Activated CD8-positive, alpha-beta memory T cell treated with anti-CD3 and anti-CD28 coated beads, Interleukin-2, amount 50 U/mL, for 4 hours (primary cell): ENCODE measurements around the gene BCL11B.
A peak's percentile ranks its signal among the peaks of the same experiment; 100 is the strongest.
"Not testable (repeated sequence)": the region's sequence is repeated elsewhere in the genome, so short reads cannot be mapped to it uniquely, and the experiment has no call there.

Experiments
- DNase-seq: peaks from one replicate; pipeline ENCODE4 v3.0.0-alpha.2; 2020

Gene BCL11B

DNA sequence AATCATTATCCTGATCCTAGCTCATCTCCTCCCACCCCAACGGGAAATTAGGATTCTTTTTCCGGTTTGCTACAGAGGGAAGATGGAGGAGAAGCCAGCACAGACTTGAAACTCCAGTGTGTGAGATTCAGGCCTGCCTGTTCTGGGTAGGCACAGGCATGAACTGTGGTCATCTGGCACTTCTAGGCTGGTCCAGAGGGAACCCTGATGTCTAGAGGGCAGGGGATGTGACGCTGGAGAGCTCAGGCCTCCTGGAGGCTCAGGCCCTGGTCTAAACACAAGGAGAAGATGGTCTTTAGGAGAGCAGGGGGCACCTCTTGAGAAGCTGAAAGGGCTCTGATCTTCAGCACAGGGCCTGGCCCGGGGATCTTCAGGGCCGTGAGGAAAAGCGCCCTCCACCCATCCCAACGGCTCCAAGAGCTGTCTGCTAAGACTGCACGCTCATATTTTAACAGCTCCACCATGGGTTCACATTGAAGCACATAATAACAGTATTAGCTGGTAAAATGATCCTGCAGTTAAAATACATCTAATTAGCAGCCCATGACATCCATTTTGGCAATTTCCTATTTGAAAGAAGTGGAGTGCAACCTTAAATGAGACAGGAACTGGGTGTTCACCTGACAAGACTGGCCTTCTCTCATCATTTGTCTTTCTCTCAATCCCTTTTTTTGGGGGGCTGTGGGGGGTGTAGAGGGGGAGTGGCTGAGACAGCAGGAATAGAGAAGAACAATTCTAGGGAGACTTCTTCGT is 35.4 kb downstream of the BCL11B start:
- no peak for DNase-seq

DNA sequence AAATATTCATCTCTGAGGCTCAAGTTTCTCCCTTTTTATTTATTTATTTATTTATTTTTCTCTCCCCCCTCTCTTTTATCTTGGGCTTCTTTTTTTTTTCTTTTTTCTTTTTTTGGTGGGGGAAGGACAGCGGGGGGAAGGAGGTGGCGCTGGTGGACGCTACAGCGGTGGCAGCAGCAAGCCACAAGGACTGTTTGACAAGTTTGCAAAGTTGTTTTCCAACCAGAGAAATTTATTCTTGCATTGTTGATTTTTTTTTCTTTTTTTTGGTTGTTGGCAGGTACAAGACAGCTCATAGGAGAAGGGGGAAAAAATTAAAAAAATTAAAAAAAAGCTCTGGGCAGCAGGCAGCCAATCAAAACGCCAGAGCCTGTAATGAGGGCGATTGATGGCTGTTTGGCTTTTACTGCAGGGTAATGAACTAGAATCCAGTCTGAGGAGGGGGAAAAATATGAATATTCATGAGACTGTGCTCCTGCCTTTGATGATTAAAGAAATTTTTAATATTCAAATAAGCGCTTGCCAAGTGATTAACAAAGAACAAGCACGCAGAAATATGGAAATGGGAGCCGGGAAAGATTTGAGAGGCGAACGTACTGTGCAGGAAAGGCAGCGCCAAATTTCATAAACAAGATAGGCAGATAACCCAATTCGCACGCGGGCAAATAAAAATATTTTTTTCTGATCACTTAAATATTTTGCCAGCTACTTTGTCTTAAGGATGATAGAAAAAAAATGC is 36.2 kb downstream of the BCL11B start:
- DNase-seq: no peak

DNA sequence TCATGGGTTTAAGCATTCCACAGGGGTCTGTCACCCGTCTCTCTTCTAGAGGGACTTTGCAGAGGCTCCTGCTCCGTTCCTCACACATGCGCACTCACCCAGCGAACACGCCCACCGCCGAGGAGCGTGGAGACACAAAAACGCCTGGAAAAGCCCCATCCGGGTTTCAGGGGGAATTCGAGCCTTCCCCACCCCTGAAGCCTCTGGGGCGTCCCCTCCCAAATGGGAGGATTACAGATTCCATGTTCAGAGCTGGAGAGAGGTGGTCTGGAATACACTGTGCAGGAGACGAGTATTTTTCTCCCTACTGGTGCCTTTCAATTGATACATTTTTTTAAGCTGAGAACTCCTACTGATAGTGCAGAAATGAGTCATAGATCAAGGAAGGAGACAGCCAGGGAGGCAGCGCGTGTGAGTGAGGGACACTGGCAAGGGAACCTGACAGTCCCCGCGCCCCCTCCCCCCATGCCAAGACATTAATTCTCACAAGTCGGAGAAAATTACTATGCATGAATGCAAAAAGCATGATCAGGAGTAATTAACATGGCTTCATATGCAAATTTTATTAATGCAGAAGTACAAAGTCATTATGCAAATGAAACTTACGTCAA is 36.9 kb downstream of the BCL11B start:
- DNase-seq: peak; percentile 79

DNA sequence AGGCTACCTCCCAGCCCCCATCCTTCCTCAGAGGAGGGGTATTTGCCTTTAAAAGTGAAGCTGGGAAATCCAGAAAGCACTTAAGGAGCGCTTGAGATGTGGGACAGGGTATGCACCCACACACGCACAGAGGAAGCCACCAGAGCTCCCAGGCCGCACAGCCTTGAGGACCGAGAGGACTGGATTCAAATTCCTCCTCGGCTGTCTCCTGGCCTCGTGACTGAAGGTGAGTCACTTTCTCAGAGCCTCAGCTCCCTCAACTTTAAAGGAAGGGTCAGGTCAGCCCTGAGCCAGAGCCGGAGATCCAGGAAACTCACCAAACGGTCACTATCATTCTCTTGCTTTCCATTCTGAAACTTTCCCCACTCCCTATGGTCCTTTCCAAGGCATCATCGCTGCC is 37.6 kb downstream of the BCL11B start:
- DNase-seq: no peak

DNA sequence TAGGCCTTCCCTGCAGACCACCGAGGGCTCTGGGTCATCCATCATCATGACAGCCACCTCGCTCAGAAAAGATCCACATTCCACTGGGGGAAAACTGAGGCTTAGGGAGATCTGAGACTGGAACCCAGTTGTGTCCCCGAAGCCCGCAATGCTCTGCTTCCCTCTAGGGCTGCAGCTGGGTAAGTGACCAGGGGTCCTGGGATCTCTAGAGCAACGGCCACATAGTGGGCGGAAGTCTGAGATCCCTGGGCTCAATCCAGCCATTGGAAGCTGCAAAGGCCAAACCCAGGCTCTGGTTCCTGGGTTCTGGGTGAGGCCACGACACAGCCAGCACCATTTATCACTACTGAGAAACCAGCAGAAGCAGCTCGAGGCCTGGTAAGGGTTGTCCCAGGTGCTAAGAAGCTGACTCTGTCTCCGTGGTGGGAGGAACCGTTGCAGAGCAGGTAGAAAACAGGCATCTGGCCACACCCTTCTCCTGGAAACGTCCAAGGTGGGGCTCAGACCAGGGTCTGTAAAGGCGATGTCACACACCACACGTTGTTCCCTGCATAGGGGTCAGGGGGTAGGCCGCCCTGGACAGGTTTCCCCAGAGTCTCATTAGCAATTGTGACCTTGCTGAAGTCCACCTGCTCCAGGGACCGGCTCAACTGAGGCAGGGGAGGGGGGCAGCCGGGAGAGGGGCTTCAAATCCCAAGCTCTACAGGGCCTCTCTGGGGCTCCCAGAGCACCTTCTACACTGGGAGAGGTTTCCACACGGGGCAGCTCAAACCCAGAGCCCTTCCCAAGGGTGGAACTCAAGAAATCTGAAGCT is 38.6 kb downstream of the BCL11B start:
- DNase-seq: no peak

DNA sequence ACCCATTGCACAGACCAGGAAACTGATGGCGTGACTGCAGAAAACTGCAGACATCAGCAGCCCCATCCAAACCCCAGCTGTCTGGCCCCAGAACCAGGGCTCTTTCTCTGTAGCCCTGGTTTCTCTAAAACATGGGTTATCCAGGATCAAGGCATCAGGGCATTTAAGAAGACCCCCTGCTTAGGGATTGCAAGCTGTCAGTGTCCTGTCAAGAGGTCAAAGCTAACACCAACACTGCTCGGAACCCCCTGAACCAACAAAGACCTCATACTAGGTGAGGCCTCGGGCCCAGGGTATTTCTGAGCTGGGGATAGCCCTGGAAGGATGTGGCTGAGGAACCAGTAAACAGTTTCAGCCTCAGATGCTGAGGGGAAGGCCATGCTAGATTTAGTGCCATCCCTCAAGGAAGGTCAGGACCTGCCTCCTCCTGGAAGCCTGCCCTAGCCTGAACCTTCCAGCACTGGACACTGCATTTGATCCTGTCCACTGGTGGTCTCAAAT is 39.2 kb downstream of the BCL11B start:
- DNase-seq: no peak

DNA sequence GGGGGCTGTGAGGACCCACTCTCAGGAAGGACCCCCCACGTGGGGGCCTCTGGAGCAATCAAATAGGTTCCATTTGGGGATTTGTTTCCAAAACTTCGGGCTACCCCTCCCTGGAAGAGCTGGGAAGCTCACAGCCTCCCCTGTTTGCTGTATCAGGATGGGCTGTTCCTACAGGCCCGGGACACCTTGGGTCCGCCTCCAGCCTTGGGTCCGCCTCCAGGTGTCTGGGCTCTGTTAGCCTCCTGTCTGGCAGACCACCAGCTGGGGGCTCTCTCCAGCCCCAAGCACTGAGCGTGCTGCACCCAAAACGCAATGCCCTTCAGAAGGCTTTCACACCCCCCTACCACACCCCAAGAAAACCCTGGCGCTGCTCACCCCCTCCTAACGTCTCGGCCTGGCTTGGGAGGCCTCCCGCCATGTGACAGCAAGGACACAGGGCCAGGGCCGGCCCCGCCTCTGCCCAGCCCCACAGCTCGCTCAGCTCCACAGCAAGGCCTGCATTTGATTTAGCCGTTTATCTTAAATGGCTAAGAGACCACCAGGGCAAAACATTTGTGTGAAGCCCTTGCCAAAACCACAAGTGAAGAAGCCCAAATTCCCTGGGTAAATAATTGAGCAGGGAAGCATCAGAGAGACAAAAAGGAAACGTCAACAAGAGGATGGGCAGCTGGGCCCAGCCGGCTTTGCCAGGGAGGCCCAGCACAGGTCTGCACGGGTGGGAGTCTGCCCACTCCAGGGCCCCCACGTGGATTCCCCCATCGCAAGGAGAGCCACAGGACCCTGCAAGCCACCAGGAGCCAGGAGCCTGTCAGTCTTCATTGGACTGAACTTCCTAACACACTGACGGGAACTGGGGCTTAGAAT is 39.9 kb downstream of the BCL11B start:
- no peak for DNase-seq

DNA sequence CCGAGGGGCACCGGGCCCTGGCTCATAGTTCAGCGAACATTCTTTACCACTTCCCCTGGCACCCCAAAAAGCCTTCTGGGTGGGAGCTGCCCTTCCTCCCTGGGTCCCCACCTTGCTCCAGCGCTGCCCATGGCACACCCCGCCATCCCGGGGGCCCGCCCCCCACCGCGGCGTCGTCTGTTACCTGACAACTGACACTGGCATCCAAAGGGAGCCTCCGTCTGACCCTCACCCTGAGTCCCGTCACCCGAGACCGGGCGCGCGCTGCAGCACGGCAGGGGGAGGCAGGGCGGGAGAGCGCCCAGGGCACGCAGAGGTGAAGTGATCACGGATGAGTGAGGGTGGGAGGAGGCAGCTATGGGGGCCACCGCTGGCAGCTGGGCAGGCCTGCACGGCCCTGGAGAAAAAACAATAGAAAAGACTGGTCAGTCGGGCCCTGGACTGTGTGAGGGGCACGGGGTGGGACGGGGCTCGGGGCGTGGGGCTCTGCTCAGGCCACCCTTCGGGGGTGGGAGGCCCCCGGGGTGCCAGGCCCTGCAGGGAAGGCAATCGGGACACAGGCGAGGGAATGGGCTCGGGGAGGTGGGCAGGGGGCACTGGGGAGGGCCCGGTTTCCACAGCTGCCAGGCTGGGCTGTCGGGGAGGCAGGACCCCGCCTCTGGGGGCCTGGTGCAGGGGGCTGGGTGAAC is 40.7 kb downstream of the BCL11B start:
- no peak for DNase-seq

DNA sequence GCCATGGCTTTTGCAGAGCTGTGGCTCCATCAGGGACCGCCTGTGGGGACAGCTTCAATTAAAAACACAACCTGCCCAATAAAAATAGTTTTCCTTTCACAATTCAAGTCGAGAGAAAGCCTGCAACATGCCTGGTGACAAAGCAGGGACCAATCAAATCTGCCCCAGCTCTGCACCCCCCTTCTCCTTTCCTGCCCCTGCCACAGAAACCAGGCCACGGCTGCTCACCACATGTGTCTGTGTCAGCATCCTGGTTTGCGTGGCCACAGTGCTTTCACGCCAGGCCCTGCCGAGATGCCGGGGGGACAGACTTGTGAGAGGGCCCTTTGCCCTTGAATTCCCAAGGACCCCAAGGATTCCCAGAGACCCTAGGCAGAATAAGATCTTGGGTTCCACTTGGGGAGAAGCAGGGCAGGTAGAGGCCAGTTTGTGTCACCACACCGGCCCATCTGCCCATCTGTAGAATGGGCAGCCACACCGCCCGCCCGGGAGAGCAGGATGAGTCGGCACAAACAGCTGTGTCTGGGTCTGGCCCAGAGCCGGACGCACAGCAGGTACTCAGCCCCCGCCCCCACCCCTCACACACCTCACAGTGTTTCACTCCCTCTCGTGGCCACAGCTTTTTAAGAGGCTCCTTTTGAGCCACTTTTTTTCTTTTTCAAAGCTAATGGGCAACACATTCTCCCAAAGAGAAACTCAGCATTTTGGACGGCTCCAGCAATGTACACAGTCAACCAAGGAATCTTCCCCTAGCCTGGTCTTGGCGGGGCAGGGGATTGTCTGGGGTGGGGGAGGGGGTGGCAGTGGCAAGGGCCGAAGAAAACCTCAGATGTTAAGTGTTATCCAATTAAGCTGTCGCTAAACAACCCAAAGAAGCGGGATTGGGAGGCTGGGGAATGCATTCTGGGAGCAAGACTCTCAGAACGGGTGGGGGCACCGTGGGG is 41.5 kb downstream of the BCL11B start:
- peak; percentile 78 for DNase-seq

DNA sequence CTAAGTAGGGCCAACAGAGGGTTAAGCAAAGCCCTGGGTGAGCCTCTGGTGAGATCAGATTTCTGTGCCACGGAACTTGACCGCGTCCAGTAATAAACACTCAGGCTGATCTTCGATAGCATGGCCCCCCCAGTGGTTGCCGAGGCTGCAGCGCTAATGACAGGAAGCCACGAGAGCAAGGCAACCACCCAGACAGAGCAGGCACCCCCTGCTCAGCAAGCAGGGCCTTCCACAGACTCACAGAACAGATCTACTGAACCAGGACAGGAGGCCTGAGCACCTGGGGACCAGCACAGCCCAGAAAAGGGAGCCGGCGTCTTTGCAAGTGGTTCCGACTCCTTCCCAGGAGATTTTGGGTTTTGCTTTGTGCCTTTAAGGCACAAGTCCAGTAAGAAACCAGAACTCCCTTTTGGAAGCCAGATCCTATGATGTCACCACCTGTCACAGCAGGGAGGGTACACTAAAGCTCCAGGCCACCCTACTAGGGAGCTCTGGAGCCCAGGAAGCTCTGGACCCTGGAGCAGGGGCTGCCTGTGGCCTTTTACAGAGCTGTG is 42.3 kb downstream of the BCL11B start:
- no peak for DNase-seq

DNA sequence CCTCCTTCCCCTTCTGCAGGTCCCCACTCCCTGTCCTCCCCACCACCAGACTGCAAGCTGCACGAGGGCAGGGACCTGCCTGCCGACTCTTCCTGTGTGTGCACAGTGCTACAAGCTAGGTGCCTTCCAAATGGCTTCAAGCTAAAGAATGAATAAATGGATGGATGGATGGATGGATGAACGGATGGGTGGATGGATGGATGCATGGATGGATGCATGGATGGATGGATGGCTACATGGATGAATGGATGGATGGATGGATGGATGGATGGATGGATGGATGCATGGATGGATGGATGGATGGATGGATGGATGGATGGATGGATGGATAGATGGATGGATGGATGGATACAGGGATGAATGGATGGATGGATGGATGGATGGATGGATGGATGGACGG is 43.2 kb downstream of the BCL11B start:
- not testable (repeated sequence) for DNase-seq

DNA sequence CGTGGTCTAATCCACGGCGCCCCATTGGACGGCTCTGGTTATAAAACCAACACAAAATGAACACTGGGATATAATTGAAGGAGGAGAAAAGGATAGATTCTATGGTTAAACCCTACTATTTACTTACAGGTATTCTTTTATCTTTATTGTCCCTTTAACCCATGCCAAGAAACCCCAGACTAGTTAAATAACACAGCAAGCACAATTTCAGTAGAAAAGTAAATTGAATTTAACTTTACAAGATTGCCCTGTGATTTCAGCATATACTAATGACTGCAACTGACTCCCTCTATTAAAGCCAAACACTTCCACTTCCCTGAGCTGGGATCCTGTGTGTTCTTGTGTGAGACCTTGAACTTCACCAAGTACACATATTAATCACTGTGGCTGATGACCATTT is 45.3 kb downstream of the BCL11B start:
- no peak for DNase-seq

DNA sequence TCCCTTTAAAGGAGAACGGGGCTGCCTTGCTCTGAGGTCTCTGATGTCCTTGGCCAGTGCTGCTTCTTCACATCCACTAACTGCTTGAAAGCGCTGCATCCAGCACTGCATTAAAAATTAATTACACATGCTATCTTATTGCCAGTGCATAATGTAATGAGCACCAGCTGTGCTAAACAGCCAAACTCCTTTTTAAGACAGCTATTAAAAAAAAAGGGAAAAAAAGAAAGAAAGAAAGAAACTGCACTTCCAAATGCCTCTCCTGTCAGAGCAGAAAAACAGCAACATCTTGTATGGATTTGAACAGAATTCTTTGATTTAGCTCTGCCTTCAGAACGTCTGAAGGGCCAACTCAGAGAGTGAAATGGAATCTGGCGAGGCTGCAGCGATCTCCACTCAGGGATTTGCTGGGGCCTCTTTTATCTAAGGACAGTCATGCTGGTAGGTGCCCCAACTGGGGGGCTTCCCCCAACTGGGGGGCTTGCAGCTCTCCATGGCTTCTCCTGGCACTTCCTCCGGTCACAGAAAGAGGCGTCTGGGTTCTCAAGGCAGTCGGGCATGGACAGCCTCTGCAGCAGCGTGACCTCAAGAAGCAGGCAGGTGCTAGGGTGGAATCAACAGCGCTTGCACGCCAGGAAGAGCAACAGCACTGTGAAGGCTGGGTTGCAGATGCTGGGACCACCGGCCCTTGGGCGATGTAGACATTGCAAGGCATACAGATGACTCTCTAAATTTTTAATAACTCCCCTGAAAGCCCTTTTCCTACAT is 46.4 kb downstream of the BCL11B start:
- no peak for DNase-seq

DNA sequence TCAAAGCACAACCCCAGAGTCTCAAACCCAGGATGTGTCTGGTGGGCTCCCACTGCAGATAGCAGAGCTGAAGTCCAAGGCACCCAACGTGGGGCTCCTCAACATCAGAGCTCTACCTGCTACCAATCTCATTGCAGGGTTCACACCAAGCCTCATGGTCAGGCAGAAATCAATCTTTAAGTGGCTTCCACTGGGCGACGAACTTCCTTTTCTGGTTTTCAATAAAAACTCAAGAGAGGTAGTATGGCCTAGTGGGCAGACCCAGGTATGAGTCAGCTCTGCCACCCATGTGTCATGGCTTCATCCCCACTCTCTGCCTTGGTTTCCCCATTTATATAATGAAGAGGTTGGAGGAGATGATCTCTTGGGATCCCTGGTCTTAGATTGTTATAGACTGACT is 47.0 kb downstream of the BCL11B start:
- no peak for DNase-seq

DNA sequence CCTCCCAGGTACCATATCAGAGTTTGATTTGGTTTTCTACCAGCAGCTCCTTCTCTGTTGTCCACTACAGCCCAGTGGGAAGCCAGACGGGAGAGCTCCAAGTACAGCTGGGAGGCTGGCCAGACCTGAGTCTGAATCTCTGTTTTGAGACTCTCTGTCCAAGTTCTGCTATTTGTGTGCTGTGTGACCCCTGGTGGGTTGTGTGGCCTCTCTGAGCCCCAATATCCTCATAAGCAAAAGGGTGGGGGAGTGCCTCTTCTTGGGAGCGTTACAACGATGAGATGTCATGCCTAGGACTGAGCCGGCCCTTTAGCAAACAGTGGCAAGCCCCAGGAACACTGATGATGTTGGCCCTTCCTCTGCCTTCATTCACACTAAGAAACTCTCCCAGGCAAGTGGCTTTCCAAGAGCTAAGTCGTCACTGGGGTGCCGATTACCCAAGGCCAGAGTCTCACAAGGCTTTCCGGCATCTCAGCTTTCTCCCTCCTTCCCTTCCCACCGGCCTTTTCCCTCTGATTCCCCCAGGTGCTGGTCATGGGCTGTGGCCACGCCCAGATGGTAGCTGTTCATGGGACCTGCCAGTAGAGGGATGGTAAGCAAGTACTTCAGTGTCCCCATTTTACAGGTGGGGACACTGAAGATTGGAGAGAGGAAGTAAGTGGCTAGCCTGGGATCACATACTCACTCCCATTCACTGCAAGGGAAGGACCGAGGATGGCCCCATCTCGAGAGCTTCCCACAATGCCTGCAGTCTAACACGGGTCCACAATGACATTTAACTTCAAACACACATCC is 47.7 kb downstream of the BCL11B start:
- DNase-seq: no peak

DNA sequence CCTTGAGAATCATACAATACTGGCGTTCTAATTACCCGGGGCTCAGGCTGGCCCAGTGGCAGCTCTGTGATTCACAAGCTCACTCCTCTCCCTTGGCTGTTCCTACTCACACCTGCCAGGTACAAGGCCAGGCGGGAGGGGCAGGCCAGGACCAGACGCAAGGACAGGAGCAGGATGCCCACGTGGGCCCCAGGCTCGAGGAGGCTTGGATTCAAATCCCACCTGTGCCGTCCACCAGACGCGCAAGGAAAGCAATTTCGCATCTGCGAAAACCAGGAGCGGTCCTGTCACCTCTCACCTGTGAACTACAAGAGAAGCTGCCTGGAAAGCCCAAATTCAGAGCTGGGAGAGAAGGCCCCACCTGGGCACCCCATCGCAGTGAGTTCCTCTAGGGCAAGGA is 50.6 kb downstream of the BCL11B start:
- DNase-seq: no peak

DNA sequence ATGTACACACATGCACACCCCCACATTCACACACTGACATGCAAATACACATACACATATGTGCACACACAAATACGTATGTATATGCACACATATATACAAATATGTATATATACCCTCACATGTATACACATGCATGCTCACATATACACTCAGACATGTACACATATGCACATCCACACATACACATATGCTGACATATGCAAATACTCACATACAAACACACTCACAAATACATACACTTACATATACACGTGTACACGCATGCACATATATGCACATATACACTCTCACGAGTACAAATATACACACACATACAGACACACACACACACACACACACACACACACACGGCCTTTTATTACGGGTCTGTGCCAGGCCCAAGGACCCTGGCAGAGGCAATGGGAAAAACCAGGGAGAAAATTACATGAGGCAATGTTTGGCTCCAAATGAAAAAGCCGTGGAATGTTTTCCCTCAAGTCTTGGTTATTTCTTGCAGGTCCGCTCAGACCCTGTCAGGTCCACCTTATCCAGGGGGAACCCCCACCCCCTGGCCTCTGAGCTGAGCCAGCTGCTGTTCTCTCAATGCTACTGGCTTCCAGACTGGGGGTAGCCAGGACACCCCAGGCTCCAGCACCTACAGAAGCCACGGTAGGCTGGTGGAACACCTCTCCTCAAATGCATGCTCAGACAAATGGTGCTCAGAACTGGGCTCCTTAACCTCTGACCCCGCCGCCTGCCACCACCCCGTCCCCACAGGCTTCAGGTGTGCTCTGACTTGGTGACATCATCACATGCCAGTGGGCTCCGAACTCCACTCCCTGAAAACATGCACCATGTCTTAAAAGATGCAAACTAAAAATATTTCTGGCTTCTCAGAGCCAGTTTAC is 54.7 kb downstream of the BCL11B start:
- DNase-seq: no peak
